DND-41 (cell line): ENCODE results near the gene SAMD4B.
"Not testable (repeated sequence)": the region's sequence is repeated elsewhere in the genome, so short reads cannot be mapped to it uniquely, and the experiment has no call there.

Source experiments
- ATAC-seq: fragments of 200-7000 bp; cut with Tn5 transposase; 3 replicates; pipeline ENCODE4 v1.9.1; 2021; ENCODE audit warnings: low read depth; ENCODE audit not compliant: insufficient read depth
- DNase-seq: peaks from one replicate; pipeline ENCODE4 v3.0.0-alpha.2; 2020
- H2AFZ ChIP-seq: 2 replicates; pipeline ENCODE4 v1.6.0; 2012; ENCODE audit warnings: low read depth, low read length
- H3K27ac ChIP-seq: 2 replicates; pipeline ENCODE4 v1.5.1; 2012; ENCODE audit warnings: low read length, inconsistent platforms
- H3K27me3 ChIP-seq: fragments of 200-600 bp; sonication (generic); 2 replicates; pipeline ENCODE4 v1.6.0; 2012; ENCODE audit warnings: low read length, mild to moderate bottlenecking, inconsistent platforms; ENCODE audit not compliant: insufficient read depth, poor library complexity
- H3K36me3 ChIP-seq: 2 replicates; pipeline ENCODE4 v1.5.1; 2012; ENCODE audit warnings: low read length, inconsistent platforms; ENCODE audit not compliant: insufficient read depth
- H3K4me1 ChIP-seq: 2 replicates; pipeline ENCODE4 v1.5.1; 2012; ENCODE audit warnings: mild to moderate bottlenecking, low read length; ENCODE audit not compliant: insufficient read depth
- H3K4me2 ChIP-seq: 2 replicates; pipeline ENCODE4 v1.6.0; 2012; ENCODE audit warnings: mild to moderate bottlenecking, moderate library complexity, low read length, inconsistent platforms; ENCODE audit not compliant: insufficient read depth
- H3K4me3 ChIP-seq, 2 experiments: fragments of 200-600 bp in 1 of 2; shearing (Covaris generic) in 1 of 2; 2 replicates each; pipeline ENCODE4 v1.5.1; 2012 to 2016; ENCODE audit warnings: inconsistent platforms in 2 of 2, low read length in 2 of 2, mild to moderate bottlenecking in 2 of 2, low read depth in 1 of 2, moderate library complexity in 1 of 2
- H3K79me2 ChIP-seq: 2 replicates; pipeline ENCODE4 v1.6.0; 2012; ENCODE audit warnings: low read length, inconsistent platforms; ENCODE audit not compliant: insufficient read depth
- H3K9ac ChIP-seq: 2 replicates; pipeline ENCODE4 v1.6.0; 2012; ENCODE audit warnings: low read depth, mild to moderate bottlenecking, inconsistent platforms, low read length, moderate library complexity
- H3K9me3 ChIP-seq: 2 replicates; pipeline ENCODE4 v1.5.1; 2012; ENCODE audit warnings: low read length, moderate library complexity, mild to moderate bottlenecking, inconsistent platforms; ENCODE audit not compliant: insufficient read depth, severe bottlenecking
- H4K20me1 ChIP-seq: 2 replicates; pipeline ENCODE4 v1.6.0; 2012; ENCODE audit warnings: low read length; ENCODE audit not compliant: insufficient read depth
- CTCF ChIP-seq: IDR thresholded peaks from 2 replicates; pipeline ENCODE4 v1.5.1; 2012; ENCODE audit warnings: borderline replicate concordance, low read length, moderate library complexity, mild to moderate bottlenecking; ENCODE audit not compliant: poor library complexity, severe bottlenecking; ENCODE audit errors: extremely low read depth
- EZH2 ChIP-seq: IDR thresholded peaks from 3 replicates; pipeline ENCODE4 v1.6.1; 2012; ENCODE audit warnings: borderline replicate concordance, low read depth, mild to moderate bottlenecking, moderate library complexity, low read length, inconsistent platforms; ENCODE audit not compliant: severe bottlenecking

SAMD4B gene

GRCh38 chr19:39339674-39340073, 2.5 kb upstream of the SAMD4B start:
- Histone ChIP-seq H3K36me3 (peaks cover 2% of the 10 kb centered on the region), H3K9ac (peak overlapping the region; percentile 88), H3K4me3 (peak overlapping the region in 1 of 2 experiments; percentile 83; a peak in 1 of 4 replicates), H3K79me2 (peaks cover 54% of the 10 kb centered on the region), H3K27me3 (no peaks in the 10 kb centered on the region), H3K9me3 (no peaks in the 10 kb centered on the region), H3K4me1 (peaks cover 50% of the 10 kb centered on the region), H3K4me2 (peak overlapping the region; percentile 87), H2AFZ (no peak overlapping the region), H3K27ac (peak overlapping the region; percentile 61), H4K20me1 (peaks cover 17% of the 10 kb centered on the region)
- no peak for DNase-seq
- no peak for TF ChIP-seq EZH2
- no peak for TF ChIP-seq CTCF
- no peak for ATAC-seq

DNA sequence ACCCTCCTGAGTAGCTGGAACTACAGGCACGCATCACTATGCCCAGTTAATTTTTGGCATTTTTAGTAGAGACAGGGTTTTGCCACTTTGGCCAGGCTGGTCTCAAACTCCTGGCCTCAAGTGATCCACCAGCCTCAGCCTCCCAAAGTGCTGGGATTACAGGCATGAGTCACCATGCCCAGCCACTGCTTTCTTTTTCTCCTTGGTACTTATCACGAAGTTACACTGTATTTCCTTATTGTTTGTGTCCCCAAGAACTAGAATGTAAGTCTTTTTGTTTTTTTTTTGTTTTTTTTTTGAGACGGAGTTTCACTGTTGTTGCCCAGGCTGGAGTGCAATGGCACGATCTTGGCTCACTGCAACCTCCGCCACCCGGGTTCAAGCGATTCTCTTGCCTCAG, 2.1 kb upstream of the SAMD4B start:
- not testable (repeated sequence) for H3K27me3 ChIP-seq, DNase-seq, ATAC-seq

DNA sequence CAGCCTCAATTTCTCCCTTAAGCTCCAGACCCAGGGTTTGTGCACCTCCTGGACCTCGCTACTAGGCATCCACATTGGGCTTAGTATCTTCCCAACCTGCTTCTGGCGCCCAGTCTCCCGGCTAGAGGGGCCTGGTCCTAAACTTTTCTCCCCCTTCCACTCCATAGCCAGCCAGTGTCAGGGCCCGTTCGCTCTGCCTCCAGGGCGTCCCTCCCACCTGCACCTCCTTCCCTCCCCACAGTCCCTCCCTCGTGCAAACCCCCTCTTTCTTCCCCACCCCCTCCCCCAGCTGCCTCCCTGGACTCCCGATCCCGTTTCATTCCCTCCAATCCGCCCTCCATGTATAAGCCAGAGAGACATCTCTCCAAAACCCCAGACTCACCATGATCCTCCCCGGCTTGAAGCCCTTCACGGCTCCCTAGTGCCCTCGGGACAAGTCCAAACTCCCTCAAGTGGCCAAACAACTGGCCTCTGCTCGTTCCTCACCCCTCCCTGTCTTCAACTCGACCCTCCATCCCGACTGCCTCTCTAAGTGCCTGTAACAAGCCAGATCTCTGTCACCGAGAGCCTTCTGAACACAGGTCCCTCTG, 997 bp upstream of the SAMD4B start:
- Histone ChIP-seq H3K79me2 (peaks cover 59% of the 10 kb centered on the region), H3K27ac (peak overlapping the region; percentile 97), H4K20me1 (peaks cover 32% of the 10 kb centered on the region), H3K9me3 (no peaks in the 10 kb centered on the region), H3K9ac (peak overlapping the region; percentile 88), H3K4me3 (peak overlapping the region; percentile 81 to 83), H3K4me2 (peak overlapping the region; percentile 87), H3K27me3 (no peaks in the 10 kb centered on the region), H2AFZ (peak overlapping the region; percentile 93), H3K4me1 (peaks cover 58% of the 10 kb centered on the region), H3K36me3 (peaks cover 11% of the 10 kb centered on the region)
- TF ChIP-seq CTCF (no peak), EZH2 (no peak)
- no peak for ATAC-seq
- peak; percentile 58 for DNase-seq

More for the DNA sequence above, 2.1 kb upstream of the SAMD4B start:
- not testable (repeated sequence) for H3K36me3 ChIP-seq, H2AFZ ChIP-seq, H3K9me3 ChIP-seq
- peak overlapping the region; percentile 87 for H3K4me2 ChIP-seq
- peaks cover 54% of the 10 kb centered on the region for H3K79me2 ChIP-seq
- peak overlapping the region in 1 of 2 experiments; percentile 83; a peak in 2 of 4 replicates for H3K4me3 ChIP-seq
- peaks cover 51% of the 10 kb centered on the region for H3K4me1 ChIP-seq
- peaks cover 22% of the 10 kb centered on the region for H4K20me1 ChIP-seq
- H3K27ac ChIP-seq: peak overlapping the region; percentile 61
- H3K9ac ChIP-seq: peak overlapping the region; percentile 88

GRCh38 chr19:39342647-39343305, 555 bp downstream of the SAMD4B start:
- H3K27ac ChIP-seq: peak overlapping the region; percentile 58
- peaks cover 75% of the 10 kb centered on the region for H3K79me2 ChIP-seq
- peak overlapping the region; percentile 69 to 73; a peak in 3 of 4 replicates for H3K4me3 ChIP-seq
- H3K9me3 ChIP-seq: no peaks in the 10 kb centered on the region
- H3K4me2 ChIP-seq: peak overlapping the region; percentile 76
- TF ChIP-seq CTCF: no peak
- TF ChIP-seq EZH2: no peak
- H3K36me3 ChIP-seq: peaks cover 24% of the 10 kb centered on the region
- peaks cover 53% of the 10 kb centered on the region for H3K4me1 ChIP-seq
- no peak for DNase-seq
- H4K20me1 ChIP-seq: peaks cover 46% of the 10 kb centered on the region
- H3K27me3 ChIP-seq: no peaks in the 10 kb centered on the region
- ATAC-seq: no peak
- H3K9ac ChIP-seq: peak overlapping the region; percentile 77
- H2AFZ ChIP-seq: peak overlapping the region; percentile 19; the same call in 1 of the 2 replicates
